ENCODE data around the gene CEBPZ.
"Not testable (repeated sequence)": the region's sequence is repeated elsewhere in the genome, so short reads cannot be mapped to it uniquely, and the experiment has no call there.

Gene CEBPZ, protein sequence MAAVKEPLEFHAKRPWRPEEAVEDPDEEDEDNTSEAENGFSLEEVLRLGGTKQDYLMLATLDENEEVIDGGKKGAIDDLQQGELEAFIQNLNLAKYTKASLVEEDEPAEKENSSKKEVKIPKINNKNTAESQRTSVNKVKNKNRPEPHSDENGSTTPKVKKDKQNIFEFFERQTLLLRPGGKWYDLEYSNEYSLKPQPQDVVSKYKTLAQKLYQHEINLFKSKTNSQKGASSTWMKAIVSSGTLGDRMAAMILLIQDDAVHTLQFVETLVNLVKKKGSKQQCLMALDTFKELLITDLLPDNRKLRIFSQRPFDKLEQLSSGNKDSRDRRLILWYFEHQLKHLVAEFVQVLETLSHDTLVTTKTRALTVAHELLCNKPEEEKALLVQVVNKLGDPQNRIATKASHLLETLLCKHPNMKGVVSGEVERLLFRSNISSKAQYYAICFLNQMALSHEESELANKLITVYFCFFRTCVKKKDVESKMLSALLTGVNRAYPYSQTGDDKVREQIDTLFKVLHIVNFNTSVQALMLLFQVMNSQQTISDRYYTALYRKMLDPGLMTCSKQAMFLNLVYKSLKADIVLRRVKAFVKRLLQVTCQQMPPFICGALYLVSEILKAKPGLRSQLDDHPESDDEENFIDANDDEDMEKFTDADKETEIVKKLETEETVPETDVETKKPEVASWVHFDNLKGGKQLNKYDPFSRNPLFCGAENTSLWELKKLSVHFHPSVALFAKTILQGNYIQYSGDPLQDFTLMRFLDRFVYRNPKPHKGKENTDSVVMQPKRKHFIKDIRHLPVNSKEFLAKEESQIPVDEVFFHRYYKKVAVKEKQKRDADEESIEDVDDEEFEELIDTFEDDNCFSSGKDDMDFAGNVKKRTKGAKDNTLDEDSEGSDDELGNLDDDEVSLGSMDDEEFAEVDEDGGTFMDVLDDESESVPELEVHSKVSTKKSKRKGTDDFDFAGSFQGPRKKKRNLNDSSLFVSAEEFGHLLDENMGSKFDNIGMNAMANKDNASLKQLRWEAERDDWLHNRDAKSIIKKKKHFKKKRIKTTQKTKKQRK

DNA sequence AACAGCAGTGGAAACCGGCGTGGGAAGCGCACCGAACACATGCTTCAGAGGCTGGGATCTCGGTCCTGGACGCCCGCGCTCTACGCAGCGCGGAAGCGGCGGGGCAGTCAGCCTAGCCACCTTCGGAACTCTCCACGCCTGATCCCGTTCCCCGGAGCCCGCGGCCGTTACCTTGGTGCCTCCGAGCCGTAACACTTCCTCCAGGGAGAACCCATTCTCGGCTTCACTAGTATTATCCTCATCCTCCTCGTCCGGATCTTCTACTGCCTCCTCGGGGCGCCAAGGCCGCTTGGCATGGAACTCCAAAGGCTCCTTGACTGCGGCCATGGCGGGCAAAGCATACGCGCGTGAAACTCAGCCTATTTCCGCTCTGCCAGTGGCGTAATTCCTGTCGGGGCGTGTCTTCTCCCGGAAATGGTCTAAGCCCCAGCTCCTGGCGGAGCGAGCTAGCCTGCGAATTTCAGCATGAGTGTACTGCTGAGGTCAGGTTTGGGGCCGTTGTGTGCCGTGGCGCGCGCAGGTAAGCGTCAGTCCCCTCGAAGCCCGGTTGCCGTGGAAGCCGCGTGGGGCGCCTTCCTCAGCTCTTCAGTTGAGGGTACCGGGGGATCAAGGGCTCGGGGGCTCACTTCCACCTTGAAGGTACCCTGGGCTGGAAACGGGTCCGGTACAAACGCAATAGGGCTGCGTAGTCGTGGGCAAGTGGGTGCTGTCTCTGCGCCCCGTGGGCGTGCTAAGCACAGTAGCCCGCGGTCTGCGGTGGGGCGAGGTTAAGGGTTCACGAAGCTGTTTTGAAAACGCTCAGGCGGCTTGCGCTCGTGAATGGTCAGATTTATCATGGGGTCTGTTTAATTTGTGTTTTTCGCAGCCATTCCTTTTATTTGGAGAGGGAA lies at the start of gene CEBPZ, which contains the start of gene NDUFAF7:
TSS of gene CEBPZ (minus strand) at position 356 of the 890 bp plus-strand sequence. CDS start at position 327, 29 bp downstream.
TSS of gene NDUFAF7 (plus strand) at position 418 of the 890 bp plus-strand sequence. CDS start at position 466, 48 bp downstream.
- DNase-seq (ENCODE audit: low read depth) = peak; percentile 61

DNA sequence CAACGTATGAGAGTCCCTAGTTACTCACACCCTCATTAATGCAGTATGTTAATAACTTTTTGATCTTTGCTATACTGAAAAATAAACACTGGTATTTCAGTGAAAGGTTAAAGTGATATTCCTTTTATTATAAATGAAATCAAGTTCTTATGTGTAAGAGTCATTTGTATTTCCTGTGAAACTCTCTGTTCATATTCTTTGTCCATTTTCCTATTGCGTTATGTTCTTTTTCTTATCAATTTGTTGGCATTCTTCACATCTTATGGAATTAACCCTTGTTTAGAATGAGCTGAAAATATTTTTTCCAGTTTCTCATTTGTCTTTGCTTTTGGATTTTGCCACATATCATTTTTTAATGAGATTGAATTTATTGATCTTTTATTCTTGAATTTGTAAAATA lies 44.9 kb upstream of the CEBPZ start:
- no peak for DNase-seq (ENCODE audit: low read depth)

DNA sequence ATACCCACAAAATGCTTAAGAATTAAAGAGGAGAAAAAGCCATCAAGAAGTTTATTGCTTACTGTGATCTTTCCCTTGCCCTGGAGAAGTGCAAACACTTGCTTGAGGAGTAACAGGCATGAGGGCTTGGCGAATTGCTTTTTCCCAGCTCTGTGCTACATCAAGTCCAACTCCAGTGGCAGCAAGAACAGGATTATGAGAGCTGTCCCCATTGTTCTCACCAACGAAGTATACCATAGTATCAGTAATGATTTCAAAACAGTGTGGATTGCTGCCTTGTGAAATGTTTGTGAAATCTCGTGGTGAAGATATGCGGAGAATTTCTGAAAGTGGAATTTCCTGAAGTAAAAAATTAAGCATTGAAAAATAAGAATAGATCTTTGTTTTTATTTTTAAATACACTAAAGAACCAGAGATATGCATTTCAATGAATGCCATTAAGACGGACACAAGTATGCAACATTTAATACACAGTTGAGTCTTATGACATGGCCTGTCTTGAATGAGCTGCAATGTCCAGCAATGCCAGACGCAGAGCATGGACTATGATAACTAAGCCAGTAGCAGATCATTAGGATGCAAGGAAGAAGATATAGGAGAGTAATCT lies 43.1 kb upstream of the CEBPZ start:
- no peak for DNase-seq (ENCODE audit: low read depth)

DNA sequence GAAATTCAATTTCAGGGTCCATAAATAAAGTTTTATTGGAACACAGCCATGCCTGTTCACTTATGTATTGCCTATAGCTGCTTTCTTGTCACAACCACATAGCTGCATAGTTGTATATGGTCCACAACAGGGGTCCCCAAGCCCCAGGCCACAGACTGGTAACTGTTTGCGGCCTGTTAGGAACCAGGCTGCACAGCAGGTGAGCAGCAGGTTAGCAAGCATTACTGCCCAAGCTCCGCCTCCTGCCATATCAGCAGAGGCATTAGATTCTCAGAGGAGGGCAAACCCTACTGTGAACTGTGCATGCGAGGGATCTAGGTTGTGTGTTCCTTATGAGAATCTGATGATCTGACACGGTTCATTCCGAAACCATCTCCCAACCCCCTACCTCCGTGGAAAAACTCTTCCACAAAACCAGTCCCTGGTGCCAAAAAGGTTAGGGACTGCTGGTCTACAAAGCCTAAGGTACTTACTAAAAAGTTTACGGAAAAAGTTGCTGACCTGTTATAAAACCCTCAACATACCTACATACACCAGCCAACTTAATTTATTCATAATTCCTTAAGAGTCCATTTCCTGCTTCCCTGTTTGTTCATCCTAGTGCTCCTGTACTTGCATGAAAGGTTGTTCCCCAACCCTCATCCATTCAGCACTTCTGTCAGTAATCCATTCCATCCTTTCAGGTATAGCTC lies 40.1 kb upstream of the CEBPZ start:
- DNase-seq (ENCODE audit: low read depth) = no peak

DNA sequence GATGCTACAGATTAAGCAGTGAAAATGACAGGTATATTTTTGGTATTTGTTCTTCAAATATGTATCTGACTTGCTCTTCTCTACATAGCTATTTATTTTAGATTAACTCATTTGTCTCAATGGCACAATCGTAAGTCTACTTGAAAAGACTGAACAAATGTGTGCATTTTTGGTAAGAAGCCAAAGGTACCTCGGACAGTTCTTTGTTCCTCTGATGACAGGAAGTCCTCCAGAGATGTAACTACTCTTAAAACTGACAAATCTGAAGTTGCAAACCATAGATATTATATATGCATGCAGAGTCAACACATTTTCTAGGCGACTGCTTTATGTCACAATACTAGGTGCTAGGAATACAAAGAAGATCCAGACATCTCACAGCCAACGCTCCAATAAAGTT lies 36.7 kb upstream of the CEBPZ start:
- DNase-seq (ENCODE audit: low read depth) = no peak

DNA sequence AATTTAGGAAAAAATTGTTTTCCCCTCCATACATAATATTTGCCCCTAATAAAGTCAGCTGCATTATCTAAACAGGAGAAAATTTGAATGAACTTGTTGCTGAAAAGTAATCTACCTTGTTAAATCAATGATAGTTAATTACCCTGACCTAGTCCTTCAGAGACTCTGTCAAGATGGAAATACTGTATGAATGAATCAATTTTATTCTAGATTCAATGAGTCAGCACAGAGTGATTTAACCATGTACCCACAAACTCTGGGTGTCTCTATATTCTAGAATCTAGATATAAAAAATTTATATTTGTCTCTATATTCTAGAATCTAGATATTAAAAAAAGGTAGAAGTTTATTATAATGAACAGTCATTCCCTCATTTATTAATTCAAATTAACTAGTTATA lies 36.3 kb upstream of the CEBPZ start:
- DNase-seq (ENCODE audit: low read depth) = no peak

DNA sequence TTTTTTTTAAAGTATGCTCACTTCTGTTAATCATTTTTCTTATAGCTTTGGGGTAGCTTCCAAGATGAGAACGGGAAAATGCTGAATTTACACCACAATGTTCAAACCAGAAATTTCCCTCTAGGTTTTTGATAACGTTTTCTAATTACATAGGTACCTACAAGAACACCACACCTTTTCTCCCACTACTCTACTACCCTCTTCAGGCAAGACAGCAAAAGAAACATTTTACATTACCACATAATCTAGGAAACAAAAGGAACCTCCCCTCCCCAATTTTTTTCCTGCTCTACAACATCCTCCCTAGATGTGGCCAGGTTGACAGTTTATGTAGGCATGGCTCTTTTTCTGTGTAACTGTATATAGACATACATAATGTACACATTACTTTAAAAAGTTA lies 32.4 kb upstream of the CEBPZ start:
- DNase-seq (ENCODE audit: low read depth) = no peak

DNA sequence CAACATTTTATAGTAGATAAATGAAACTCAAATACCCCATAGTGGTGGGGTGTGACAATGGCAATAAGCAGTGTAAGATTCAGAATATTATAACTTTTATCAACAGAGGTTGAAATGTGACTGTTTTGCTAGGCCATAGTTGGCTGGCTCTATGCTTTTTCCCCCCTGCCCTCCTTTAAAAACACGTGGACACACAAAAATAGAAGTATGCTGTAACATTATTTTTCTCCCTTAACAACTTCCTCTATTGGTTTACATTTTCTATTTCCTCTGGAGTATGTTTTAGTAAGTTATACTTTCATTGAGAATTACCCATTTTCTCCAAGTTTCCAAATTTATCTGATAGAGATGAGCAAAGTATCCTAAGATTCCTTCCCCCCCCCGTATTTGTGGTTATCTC lies 31.1 kb upstream of the CEBPZ start:
- DNase-seq (ENCODE audit: low read depth) = no peak

DNA sequence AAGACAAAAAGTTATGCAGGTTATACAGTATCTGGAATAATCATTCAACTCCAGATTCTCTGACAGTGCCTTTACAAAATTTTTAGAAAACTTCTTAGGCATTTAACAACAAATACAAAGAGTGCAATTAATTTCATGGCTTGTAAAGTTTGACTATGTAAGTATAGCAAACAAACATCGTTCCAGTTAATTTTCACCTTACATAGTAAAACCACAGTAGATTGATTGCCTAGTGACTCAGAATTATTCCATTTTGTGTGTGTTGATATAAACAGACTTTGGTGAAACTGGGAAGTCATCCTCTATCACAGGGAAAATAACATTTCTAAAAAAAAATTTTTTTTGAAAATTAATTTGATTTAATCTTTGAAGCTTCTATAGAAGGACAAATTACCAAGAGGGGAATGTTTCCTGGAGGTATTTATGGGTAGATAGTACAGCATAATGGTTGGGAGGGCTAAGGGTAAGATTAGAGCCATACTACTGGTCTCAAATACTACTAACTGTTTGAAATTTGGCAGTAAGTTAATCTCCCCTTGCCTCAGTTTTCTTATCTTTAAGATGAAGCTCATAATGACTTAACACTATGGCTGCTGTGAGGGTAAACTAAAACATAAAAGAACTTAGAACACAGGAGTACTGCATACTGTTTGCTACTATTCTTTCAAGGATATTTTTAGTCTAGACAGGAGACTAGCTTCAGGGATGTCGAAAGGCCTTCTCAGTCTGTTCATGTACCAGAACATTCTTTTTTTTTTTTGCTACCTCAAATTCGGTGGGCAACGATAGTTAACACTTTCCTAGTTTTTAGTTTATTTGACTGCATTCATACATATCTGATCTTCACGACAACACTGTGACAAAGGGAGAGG lies 19.7 kb upstream of the CEBPZ start:
- no peak for DNase-seq (ENCODE audit: low read depth)

DNA sequence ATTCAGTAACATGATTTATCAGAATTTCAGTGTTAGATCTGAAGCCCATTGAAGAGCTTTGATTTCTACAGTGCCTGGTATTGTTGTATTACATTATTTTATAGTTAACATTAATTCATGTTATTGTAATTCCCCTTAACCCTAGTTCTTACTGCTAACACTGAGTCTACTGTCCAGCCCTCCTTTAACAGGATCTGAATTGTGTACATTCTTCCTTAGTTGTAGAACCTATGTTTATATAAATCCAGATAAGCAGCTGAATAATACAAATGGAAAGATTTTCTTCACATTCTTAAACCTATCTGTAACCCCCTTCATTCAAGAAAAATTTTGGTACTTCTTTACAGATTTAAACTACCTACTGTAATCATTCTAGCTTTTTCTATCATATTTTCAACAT lies 14.8 kb upstream of the CEBPZ start:
- no peak for DNase-seq (ENCODE audit: low read depth)

DNA sequence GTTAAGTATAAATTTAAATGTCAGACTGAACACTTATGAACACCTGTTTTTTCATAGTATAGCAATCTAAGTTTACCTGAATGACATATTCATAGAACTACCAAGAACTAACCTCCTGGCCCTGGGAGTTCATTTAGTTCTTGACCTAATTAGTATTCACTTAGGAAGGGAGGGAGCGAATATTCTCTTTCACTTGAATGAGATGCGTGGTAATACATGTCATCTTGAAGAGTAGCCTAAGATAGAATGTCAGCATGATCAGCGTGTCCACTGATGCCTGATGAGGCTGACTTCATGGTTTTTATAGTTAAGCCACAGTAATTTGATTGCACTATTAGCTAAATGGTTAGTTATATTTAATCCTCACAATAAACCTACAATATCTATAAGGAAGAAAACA lies 13.4 kb upstream of the CEBPZ start:
- no peak for DNase-seq (ENCODE audit: low read depth)

DNA sequence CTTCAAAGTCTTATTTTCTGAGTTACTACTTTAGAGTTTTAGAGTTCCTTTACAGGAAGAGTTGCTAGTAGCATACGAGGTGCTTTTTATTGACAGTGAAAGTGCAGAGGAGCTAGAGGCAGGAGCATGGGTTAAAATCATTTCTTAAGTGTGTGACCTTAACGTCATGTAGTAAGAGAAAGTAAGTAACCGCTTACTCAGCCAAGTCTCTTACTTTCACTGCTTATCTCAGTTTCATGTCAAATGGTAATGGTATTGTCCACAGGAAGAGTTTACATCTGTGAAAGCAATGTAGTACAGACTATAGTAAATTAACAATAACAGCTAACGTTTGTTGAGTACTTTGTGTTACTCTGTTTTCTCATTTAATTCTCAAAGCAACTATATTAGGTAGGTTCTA lies 12.6 kb upstream of the CEBPZ start:
- DNase-seq (ENCODE audit: low read depth) = no peak

DNA sequence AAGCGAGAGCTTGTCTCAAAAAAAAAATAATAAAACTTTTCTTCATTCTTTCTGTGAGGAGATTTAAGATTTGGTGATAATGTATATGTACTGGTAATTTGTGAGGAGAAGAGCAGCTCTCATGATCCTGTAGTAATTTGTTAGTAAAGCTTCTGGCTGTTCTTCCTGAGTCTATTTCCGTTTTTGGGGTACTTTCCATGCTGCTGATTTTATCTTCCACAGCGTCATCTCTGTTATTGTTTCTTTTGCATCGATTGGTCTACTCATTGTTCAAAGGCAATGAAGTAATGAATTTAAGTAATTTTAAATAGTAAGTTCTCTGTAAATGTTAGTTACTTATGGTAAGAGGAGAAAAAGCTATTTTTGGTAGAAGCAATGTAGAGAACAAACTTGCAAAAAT lies 12.0 kb upstream of the CEBPZ start:
- no peak for DNase-seq (ENCODE audit: low read depth)

DNA sequence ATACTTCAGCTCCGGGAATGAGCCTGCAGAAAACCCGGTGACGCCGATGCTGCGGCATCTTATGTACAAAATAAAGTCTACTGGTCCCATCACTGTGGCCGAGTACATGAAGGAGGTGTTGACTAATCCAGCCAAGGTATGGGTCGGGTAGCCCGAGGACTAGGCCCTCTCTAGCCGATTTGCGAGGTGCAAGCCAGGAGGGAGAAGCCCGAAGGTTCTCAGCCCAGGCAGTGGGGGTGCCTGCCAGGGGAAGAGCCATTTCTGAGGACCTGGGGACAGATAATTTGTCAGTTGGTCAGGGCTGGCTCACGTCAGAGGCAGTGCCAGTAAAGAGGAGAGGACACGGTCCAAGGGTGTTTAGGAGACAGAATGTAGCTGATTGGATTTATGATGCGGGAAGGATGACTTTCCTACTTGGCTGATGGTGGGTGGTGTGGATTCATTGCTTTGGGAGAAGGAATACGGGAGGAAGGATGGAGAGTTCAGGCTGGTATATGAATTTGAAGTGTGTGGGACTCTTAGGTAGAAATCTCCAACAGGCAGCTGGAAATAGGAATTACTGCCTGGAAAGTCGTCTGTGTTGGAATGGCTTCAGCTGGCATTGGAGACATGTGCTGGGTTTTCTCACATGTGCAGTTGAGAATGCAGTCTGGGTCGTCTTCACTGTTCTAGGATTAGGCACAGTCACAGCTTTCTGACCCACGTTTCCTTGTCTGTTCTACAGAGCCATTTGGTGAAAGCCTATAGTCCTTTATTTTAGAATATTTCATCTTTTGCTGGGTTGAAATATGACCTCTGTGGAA lies 936 bp upstream of the CEBPZ start:
- peak; percentile 14 for DNase-seq (ENCODE audit: low read depth)

DNA sequence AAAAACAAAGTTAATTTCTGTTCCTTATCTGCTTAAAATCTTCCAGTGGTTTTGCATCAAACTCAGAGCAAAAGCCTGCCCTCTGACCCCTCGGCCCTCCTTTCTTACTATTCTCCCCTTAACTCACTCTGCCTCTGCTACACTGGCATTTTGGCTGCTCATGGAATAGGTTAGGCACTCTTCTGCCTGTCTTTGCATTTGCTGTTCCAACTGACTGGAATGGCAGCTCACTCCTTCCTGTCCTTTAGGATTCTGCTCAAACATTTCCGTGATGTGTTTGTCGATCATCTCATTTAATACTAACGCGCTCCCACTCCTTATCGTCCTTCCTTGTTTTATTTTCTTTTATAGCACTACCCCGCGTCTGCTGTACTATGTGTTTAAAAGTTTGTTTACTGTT lies 815 bp downstream of the CEBPZ start:
- no peak for DNase-seq (ENCODE audit: low read depth)

DNA sequence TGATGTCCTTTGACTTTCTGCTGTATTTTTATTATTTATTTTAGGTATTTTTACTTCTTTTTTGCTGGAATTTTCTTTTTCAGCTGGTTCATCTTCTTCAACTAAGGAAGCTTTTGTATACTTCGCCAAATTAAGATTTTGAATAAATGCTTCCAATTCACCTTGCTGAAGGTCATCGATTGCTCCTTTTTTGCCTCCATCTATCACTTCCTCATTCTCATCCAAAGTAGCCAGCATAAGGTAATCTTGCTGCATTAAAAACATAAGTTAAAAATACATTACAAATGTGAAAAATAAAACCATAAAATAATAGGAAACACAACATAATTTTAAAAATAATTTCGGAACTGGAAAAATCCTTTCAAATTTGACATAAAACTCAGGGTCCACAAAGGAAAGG lies 2.6 kb downstream of the CEBPZ start:
- no peak for DNase-seq (ENCODE audit: low read depth)

DNA sequence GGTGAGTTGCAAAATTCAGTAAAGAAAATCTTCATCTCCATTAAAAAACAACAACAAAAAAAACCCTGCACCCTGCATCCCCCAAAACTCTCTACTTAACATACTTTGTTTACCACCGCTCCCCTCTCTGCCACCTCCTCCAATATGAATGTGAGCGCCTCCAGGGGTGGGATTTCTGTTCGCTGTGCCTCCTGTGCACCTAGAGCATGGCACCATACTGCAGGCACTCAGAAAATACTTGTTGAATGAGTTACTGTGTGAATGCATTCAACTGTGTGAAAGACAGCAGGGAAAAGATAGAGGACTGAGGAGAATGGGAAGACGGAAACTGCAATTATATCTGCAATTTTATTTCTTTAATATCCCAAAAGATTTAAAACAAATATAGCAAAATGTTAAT lies 4.5 kb downstream of the CEBPZ start:
- no peak for DNase-seq (ENCODE audit: low read depth)

DNA sequence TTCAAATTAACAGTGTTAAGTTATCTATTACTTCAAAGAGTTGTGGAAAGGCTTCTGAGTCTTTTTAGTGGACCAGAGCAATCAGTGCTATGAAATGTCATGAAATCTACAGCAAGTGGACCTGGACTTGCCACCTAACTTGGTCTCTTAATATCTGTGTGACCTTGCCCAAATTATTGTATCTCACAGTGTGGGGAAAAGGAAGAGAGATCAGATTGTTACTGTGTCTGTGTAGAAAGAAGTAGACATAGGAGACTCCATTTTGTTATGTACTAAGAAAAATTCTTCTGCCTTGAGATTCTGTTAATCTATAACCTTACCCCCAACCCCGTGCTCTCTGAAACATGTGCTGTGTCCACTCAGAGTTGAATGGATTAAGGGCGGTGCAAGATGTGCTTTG lies 6.3 kb downstream of the CEBPZ start:
- not testable (repeated sequence) for DNase-seq (ENCODE audit: low read depth)

DNA sequence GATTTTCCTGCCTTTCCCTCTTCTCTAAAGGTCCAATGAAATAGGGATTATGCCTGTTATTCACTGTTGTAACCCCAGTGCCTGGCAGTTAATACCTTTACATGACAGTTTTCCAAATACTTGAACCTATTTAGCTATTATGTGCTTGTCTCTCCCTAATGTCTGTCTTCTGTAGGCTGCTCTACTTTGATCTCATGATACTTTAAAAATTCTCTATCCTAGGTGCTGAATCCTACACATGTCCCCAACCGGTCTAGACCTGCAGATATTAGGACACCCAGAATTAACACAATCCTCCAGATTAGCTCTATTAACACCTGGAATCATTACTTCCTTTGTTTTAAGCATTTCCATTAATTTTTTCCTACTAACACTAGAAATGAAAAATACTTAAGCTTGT lies 7.3 kb downstream of the CEBPZ start:
- DNase-seq (ENCODE audit: low read depth) = no peak

All from GM04503 (cell line).